IPS-15b (cell line): ENCODE data around the gene ZNF280B.
"Not testable (repeated sequence)": the region's sequence is repeated elsewhere in the genome, so short reads cannot be mapped to it uniquely, and the experiment has no call there.

Experiments used
- H3K27me3 ChIP-seq: one replicate; pipeline ENCODE4 v1.6.1; 2013; ENCODE audit warnings: low read length; ENCODE audit not compliant: control insufficient read depth, insufficient read depth
- H3K36me3 ChIP-seq: one replicate; pipeline ENCODE4 v1.6.1; 2013; ENCODE audit warnings: low read length; ENCODE audit not compliant: control insufficient read depth, insufficient read depth
- H3K4me1 ChIP-seq: one replicate; pipeline ENCODE4 v1.6.1; 2013; ENCODE audit warnings: mild to moderate bottlenecking, low read length; ENCODE audit not compliant: control insufficient read depth, insufficient read depth
- H3K4me3 ChIP-seq: one replicate; pipeline ENCODE4 v1.5.1; 2013; ENCODE audit warnings: low read depth, low read length
- H3K9ac ChIP-seq: one replicate; pipeline ENCODE4 v1.6.1; 2013; ENCODE audit warnings: low read depth, mild to moderate bottlenecking, low read length
- H3K9me3 ChIP-seq: one replicate; pipeline ENCODE4 v1.6.1; 2013; ENCODE audit warnings: mild to moderate bottlenecking, low read length; ENCODE audit not compliant: control insufficient read depth, insufficient read depth

Gene ZNF280B

GRCh38 chr22:22458387-22458786, 50.2 kb downstream of the ZNF280B start:
- H3K4me3 ChIP-seq: no peak overlapping the region
- peaks cover 20% of the 10 kb centered on the region for H3K9me3 ChIP-seq
- H3K27me3 ChIP-seq: peaks cover 87% of the 10 kb centered on the region
- H3K4me1 ChIP-seq: no peaks in the 10 kb centered on the region
- H3K9ac ChIP-seq: no peak overlapping the region
- H3K36me3 ChIP-seq: no peaks in the 10 kb centered on the region

GRCh38 chr22:22454997-22455396, 53.5 kb downstream of the ZNF280B start:
- H3K9me3 ChIP-seq: peaks cover 27% of the 10 kb centered on the region
- H3K27me3 ChIP-seq: peaks cover 95% of the 10 kb centered on the region
- H3K4me3 ChIP-seq: no peak overlapping the region
- no peak overlapping the region for H3K9ac ChIP-seq
- no peaks in the 10 kb centered on the region for H3K4me1 ChIP-seq
- no peaks in the 10 kb centered on the region for H3K36me3 ChIP-seq

GRCh38 chr22:22452996-22453686, 55.4 kb downstream of the ZNF280B start:
- Histone ChIP-seq H3K27me3 (peaks cover 100% of the 10 kb centered on the region), H3K4me3 (no peak overlapping the region), H3K9ac (no peak overlapping the region), H3K9me3 (peaks cover 17% of the 10 kb centered on the region), H3K36me3 (no peaks in the 10 kb centered on the region), H3K4me1 (no peaks in the 10 kb centered on the region)

- Histone ChIP-seq H3K4me1 (no peaks in the 10 kb centered on the region), H3K36me3 (no peaks in the 10 kb centered on the region), H3K4me3 (no peak overlapping the region), H3K9me3 (peaks cover 10% of the 10 kb centered on the region), H3K27me3 (peaks cover 100% of the 10 kb centered on the region), H3K9ac (no peak overlapping the region)
Measured at GRCh38 chr22:22452211-22452610, 56.3 kb downstream of the ZNF280B start.

GRCh38 chr22:22450343-22450839, 58.2 kb downstream of the ZNF280B start:
- Histone ChIP-seq H3K9me3 (peaks cover 10% of the 10 kb centered on the region), H3K4me1 (no peaks in the 10 kb centered on the region), H3K36me3 (no peaks in the 10 kb centered on the region), H3K9ac (no peak overlapping the region), H3K27me3 (peaks cover 98% of the 10 kb centered on the region), H3K4me3 (no peak overlapping the region)

DNA sequence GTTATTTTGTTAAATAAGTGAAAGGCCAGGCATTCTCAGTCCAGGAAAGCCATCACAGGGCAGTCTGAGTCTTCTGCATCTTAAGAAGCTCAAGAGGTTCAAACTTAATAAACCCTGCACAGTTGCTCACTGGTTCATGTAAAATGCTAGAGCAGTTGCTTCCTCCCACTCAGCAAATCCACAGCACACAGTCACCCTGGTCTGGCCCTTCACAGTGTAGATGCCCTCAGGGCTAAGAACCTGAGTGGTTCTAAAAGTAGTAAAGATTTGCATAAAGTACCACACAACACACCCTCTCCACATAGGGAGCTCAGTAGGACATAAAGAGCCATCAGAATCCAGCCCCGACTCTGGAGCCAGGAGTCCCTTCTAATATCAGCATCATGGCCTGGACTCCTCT, 58.7 kb downstream of the ZNF280B start:
- Histone ChIP-seq H3K36me3 (no peaks in the 10 kb centered on the region), H3K4me1 (no peaks in the 10 kb centered on the region), H3K9ac (no peak overlapping the region), H3K4me3 (no peak overlapping the region), H3K9me3 (peaks cover 10% of the 10 kb centered on the region), H3K27me3 (peaks cover 98% of the 10 kb centered on the region)

DNA sequence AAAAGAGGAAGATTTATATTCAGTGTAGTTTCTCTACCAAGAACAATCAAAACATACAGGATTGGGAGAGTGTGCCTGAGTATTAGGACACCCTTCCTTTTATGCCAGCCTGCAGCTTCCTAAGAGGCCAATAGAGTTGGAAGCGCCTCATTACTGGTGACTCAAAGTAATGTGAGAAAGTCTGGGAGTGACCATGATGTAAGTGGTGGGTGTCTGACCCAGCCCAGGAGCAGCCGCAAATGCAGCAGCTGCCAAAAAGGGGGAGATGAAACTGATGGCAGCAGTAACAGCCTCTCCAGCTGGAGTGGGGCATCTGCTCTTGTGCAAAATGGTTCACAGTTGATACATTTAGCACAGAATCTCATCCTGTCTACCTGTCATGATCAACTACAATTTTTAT, 62.0 kb downstream of the ZNF280B start:
- peaks cover 71% of the 10 kb centered on the region for H3K27me3 ChIP-seq

DNA sequence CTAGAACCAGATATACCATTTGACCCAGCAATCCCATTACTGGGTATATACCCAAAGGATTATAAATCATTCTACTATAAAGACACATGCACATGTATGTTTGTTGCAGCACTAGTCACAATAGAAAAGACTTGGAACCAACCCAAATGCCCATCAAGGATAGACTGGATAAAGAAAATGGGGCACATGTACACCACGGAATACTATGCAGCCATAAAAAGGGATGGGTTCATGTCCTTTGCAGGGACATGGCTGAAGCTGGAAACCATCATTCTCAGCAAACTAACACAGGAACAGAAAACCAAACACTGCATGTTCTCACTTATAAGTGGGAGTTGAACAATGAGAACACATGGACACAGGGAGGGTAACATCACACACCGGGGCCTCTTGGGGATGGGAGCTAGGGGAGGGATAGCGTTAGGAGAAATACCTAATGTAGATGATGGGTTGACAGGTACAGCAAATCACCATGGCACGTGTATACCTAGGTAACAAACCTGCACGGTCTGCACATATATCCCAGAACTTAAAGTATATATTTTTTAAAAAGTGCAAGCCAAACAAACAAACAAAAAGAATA, 64.4 kb downstream of the ZNF280B start:
- H3K4me1 ChIP-seq, H3K4me3 ChIP-seq, H3K36me3 ChIP-seq, H3K9ac ChIP-seq, H3K9me3 ChIP-seq: not testable (repeated sequence)
- H3K27me3 ChIP-seq: peaks cover 66% of the 10 kb centered on the region

More for the DNA sequence above, 62.0 kb downstream of the ZNF280B start:
- Histone ChIP-seq H3K9me3 (no peaks in the 10 kb centered on the region), H3K36me3 (no peaks in the 10 kb centered on the region), H3K4me1 (no peaks in the 10 kb centered on the region), H3K4me3 (no peak overlapping the region), H3K9ac (no peak overlapping the region)

DNA sequence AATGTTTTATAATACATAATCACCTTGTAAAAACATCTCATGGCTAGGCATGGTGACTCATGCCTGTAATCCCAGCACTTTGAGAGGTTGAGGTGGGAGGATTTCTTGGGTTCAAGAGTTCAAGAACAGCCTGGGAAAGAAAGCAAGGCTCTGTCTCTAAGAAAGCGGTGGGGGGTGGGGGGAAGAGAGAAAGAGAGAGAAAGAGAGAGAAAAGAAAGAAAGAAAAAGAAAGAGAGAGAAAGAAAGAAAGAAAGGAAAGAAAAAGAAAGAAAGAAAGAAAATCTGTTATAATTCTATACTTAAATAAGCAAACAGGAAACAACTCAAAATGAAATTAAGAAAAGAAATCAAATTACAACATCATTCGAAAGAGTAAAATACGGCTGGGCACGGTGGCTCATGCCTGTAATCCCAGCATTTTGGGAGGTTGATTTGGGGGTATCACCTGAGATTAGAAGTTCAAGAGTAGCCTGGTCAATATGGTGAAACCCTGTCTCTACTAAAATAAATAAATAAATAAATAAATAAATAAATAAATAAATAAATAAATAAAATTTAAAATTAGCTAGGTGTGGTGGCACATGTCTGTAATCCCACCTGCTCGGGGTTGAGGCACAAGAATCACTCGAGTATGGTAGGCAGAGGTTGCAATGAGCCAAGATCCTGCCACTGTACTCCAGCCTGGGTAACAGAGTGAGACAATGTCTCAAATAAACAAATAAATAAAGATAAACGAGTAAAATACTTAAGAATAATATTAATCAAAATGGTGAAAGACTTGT, 65.4 kb downstream of the ZNF280B start:
- Histone ChIP-seq H3K4me1 (no peaks in the 10 kb centered on the region), H3K36me3 (no peaks in the 10 kb centered on the region), H3K9me3 (no peaks in the 10 kb centered on the region), H3K9ac (no peak overlapping the region), H3K27me3 (peaks cover 66% of the 10 kb centered on the region), H3K4me3 (no peak overlapping the region)

DNA sequence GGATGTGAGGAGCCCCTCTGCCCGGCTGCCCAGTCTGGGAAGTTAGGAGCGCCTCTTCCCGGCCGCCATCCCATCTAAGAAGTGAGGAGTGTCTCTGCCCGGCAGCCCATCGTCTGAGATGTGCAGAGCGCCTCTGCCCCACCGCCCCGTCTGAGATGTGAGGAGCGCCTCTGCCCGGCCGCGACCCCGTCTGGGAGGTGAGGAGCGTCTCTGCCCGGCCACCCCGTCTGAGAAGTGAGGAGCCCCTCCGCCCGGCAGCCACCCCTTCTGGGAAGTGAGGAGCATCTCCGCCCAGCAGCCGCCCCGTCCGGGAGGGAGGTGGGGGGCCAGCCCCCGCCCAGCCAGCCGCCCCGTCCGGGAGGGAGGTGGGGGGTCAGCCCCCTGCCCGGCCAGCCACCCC, 66.9 kb downstream of the ZNF280B start:
- H3K36me3 ChIP-seq, H3K4me3 ChIP-seq, H3K9ac ChIP-seq, H3K9me3 ChIP-seq, H3K4me1 ChIP-seq: not testable (repeated sequence)
- H3K27me3 ChIP-seq: peaks cover 66% of the 10 kb centered on the region

- Histone ChIP-seq H3K36me3 (no peaks in the 10 kb centered on the region), H3K27me3 (peaks cover 65% of the 10 kb centered on the region), H3K4me1 (no peaks in the 10 kb centered on the region), H3K4me3 (no peak overlapping the region), H3K9me3 (no peaks in the 10 kb centered on the region), H3K9ac (no peak overlapping the region)
Measured at GRCh38 chr22:22440188-22440587, 68.4 kb downstream of the ZNF280B start.
